Thyroid gland (tissue), 4 donors: ENCODE data around the gene SNORC.

Source experiments
- CTCF ChIP-seq, 6 experiments: fragments of 200-600 bp in 3 of 6; fragments of 450-650 bp in 3 of 6; sonication (generic) in 3 of 6; IDR thresholded peaks; one replicate each; pipeline ENCODE4 v1.5.1; 2016 to 2019; ENCODE audit warnings: antibody characterized with exemption in 6 of 6, mild to moderate bottlenecking in 2 of 6, inconsistent platforms in 1 of 6, moderate library complexity in 1 of 6
- POLR2A ChIP-seq, 2 donors: fragments of 450-650 bp; IDR thresholded peaks; one replicate each; pipeline ENCODE4 v1.6.1; 2017; ENCODE audit warnings: antibody characterized with exemption in 2 of 2, mild to moderate bottlenecking in 2 of 2, moderate library complexity in 1 of 2

- no peak for TF ChIP-seq POLR2A (IDR thresholded peaks at IDR 0.05)
- no peak for TF ChIP-seq CTCF (IDR thresholded peaks at IDR 0.05)
These were observed 41.7 kb downstream of the SNORC start for GRCh38 chr2:232911712-232912277.
